HCT116 (cell line): ENCODE data around the gene ADM2. TPM values are rescaled to one million over a fixed set of nuclear protein-coding genes. Genes with fewer than 3 reads are reported as not detected.

Experiments
- ATAC-seq: fragments of 200-7000 bp; cut with Tn5 transposase; 2 replicates; pipeline ENCODE4 v1.9.1; 2020; ENCODE audit warnings: mild to moderate bottlenecking, moderate library complexity
- BruUV-seq: library from RNA; stranded (reverse); fragments of 400-500 nt; replicated peaks from 2 replicates; lab custom pipeline; 2021; lab: Mats Ljungman, UMichigan
- CTCF ChIA-PET: fragments of 300-600 bp; sonication (Branson Sonifier 250); formaldehyde crosslinking; loops from one replicate; lab custom pipeline; 2021; ENCODE audit warnings: antibody characterized with exemption; lab: Charles Lee
- POLR2A ChIA-PET: fragments of 300-600, 350-600 bp; sonication (Branson Sonifier 250); formaldehyde crosslinking; loops from one replicate; lab custom pipeline; 2021; ENCODE audit warnings: antibody characterized with exemption; lab: Charles Lee
- RAD21 ChIA-PET, 2 experiments: fragments of 300-600 bp; sonication (Branson Sonifier 250); formaldehyde crosslinking; loops; one replicate each; lab custom pipeline; 2023; ENCODE audit warnings: low total read pairs in 2 of 2; ENCODE audit not compliant: uncharacterized antibody in 2 of 2, unreplicated experiment in 2 of 2, low non-redundant PET in 1 of 2; lab: Charles Lee
- DNase-seq: peaks from one replicate; pipeline ENCODE4 v3.0.0-alpha.2; 2010; ENCODE audit warnings: low read depth, low spot score
- H2AFZ ChIP-seq: fragments of 200-600 bp; shearing (Covaris generic), sonication (generic); 2 replicates; pipeline ENCODE4 v1.6.1; 2017; ENCODE audit warnings: low read depth, mixed run types, mixed read lengths, antibody characterized with exemption, low read length; ENCODE audit not compliant: poor library complexity, severe bottlenecking
- H3K27ac ChIP-seq: 2 replicates; pipeline ENCODE4 v1.5.1; 2012; ENCODE audit warnings: low read depth, low read length
- H3K27me3 ChIP-seq: fragments of 200-600 bp; sonication (generic); 2 replicates; pipeline ENCODE4 v1.6.1; 2016; ENCODE audit warnings: mixed run types, low read length, mixed read lengths; ENCODE audit not compliant: insufficient read depth
- H3K36me3 ChIP-seq, 2 experiments: fragments of 200-500 bp in 1 of 2; fragments of 200-600 bp in 1 of 2; sonication (Bioruptor generic) in 1 of 2; sonication (generic) in 1 of 2; 2 replicates each; pipeline versions ENCODE4 v1.5.1 to v1.6.1; 2014 to 2016; ENCODE audit warnings: low read length in 2 of 2, inconsistent platforms in 1 of 2, mixed read lengths in 1 of 2, mixed run types in 1 of 2; ENCODE audit not compliant: insufficient read depth in 2 of 2, control insufficient read depth in 1 of 2
- H3K4me1 ChIP-seq, 2 experiments: fragments of 200-600 bp in 1 of 2; sonication (generic) in 1 of 2; 2 replicates each; pipeline versions ENCODE4 v1.5.1 to v1.6.1; 2012 to 2017; ENCODE audit warnings: low read length in 2 of 2, inconsistent platforms in 1 of 2, mild to moderate bottlenecking in 1 of 2, mixed read lengths in 1 of 2, mixed run types in 1 of 2, moderate library complexity in 1 of 2; ENCODE audit not compliant: insufficient read depth in 2 of 2, control insufficient read depth in 1 of 2
- H3K4me2 ChIP-seq: fragments of 200-600 bp; sonication (generic); 2 replicates; pipeline ENCODE4 v1.6.1; 2017; ENCODE audit warnings: mixed run types, low read length, mixed read lengths
- H3K4me3 ChIP-seq, 2 experiments: fragments of 200-600 bp in 1 of 2; sonication (generic) in 1 of 2; replicated peaks in 1 of 2; 2 replicates each; pipeline ENCODE4 v1.5.1; 2011 to 2016; ENCODE audit warnings: low read length in 2 of 2, control low read depth in 1 of 2, low read depth in 1 of 2, mild to moderate bottlenecking in 1 of 2, mixed read lengths in 1 of 2, mixed run types in 1 of 2
- H3K79me2 ChIP-seq: fragments of 200-600 bp; sonication (generic); 2 replicates; pipeline ENCODE4 v1.6.1; 2017; ENCODE audit warnings: mild to moderate bottlenecking, mixed run types, low read length, moderate library complexity, mixed read lengths; ENCODE audit not compliant: insufficient read depth
- H3K9ac ChIP-seq: fragments of 200-600 bp; sonication (generic); 2 replicates; pipeline ENCODE4 v1.6.1; 2016; ENCODE audit warnings: low read length, mixed read lengths
- H3K9me2 ChIP-seq: fragments of 200-600 bp; sonication (generic), shearing (Covaris generic); 2 replicates; pipeline ENCODE4 v1.6.1; 2017; ENCODE audit warnings: mixed run types, mild to moderate bottlenecking, moderate library complexity; ENCODE audit not compliant: insufficient read depth
- H3K9me3 ChIP-seq, 2 experiments: fragments of 200-500 bp in 1 of 2; fragments of 200-600 bp in 1 of 2; sonication (Bioruptor generic) in 1 of 2; sonication (generic) in 1 of 2; 2 replicates each; pipeline ENCODE4 v1.6.1; 2014 to 2017; ENCODE audit warnings: low read length in 2 of 2, mixed read lengths in 2 of 2, inconsistent platforms in 1 of 2, low read depth in 1 of 2, mild to moderate bottlenecking in 1 of 2, mixed run types in 1 of 2, moderate library complexity in 1 of 2; ENCODE audit not compliant: control insufficient read depth in 1 of 2, insufficient read depth in 1 of 2
- H4K20me1 ChIP-seq: fragments of 200-600 bp; sonication (generic), shearing (Covaris generic); 2 replicates; pipeline ENCODE4 v1.6.1; 2017; ENCODE audit warnings: mixed run types, mild to moderate bottlenecking, moderate library complexity; ENCODE audit not compliant: insufficient read depth
- CBX3 ChIP-seq: IDR thresholded peaks from 2 replicates; pipeline ENCODE4 v1.6.1; 2012; ENCODE audit warnings: low read depth
- CEBPB ChIP-seq: IDR thresholded peaks from 2 replicates; pipeline ENCODE4 v1.6.1; 2012; ENCODE audit warnings: low read depth
- ELF1 ChIP-seq: IDR thresholded peaks from 2 replicates; pipeline ENCODE4 v1.6.1; 2012; ENCODE audit warnings: low read depth, borderline replicate concordance
- EZH2 ChIP-seq: fragments of 200-600 bp; sonication (generic); IDR thresholded peaks from 2 replicates; pipeline ENCODE4 v1.6.1; 2017; ENCODE audit warnings: antibody characterized with exemption, mixed run types
- EZH2phosphoT487 ChIP-seq: fragments of 200-600 bp; IDR thresholded peaks from 2 replicates; pipeline ENCODE4 v1.6.1; 2018; ENCODE audit warnings: antibody characterized with exemption, borderline replicate concordance
- FOSL1 ChIP-seq: IDR thresholded peaks from 2 replicates; pipeline ENCODE4 v1.6.1; 2012; ENCODE audit warnings: low read depth
- JUND ChIP-seq: IDR thresholded peaks from 2 replicates; pipeline ENCODE4 v1.6.1; 2012
- POLR2A ChIP-seq: IDR thresholded peaks from 2 replicates; pipeline ENCODE4 v1.7.0; 2011; ENCODE audit warnings: borderline replicate concordance; ENCODE audit not compliant: insufficient read depth, insufficient read length; ENCODE audit errors: extremely low read depth
- POLR2AphosphoS5 ChIP-seq: IDR thresholded peaks from 2 replicates; pipeline ENCODE4 v1.6.1; 2011; ENCODE audit warnings: mild to moderate bottlenecking, low read depth, low read length, moderate library complexity
- SP1 ChIP-seq: IDR thresholded peaks from 2 replicates; pipeline ENCODE4 v1.6.1; 2012; ENCODE audit warnings: low read depth
- SRF ChIP-seq: IDR thresholded peaks from 2 replicates; pipeline ENCODE4 v1.6.1; 2012; ENCODE audit warnings: low read depth
- ZFX ChIP-seq: fragments of 450-650 bp; IDR thresholded peaks from 2 replicates; pipeline ENCODE4 v1.6.1; 2017
- ZNF274 ChIP-seq: fragments of 200-500 bp; sonication (Bioruptor generic); IDR thresholded peaks from 2 replicates; pipeline ENCODE4 v1.6.1; 2014; ENCODE audit warnings: mild to moderate bottlenecking, low read depth, low read length, inconsistent platforms
- intact Hi-C: fragments of 100-400 bp; cut with micrococcal nuclease; formaldehyde crosslinking; loops from 2 replicates; pipeline ENCODE4 v1.10.0; 2022
- total RNA-seq: library from RNA; stranded (reverse); gene quantifications from one replicate; pipeline ENCODE4 v1.2.1, GENCODE V29; 2021; ENCODE audit not compliant: unreplicated experiment
- TF ChIP-seq, protein P1 (sequence below): IDR thresholded peaks from 2 replicates; pipeline ENCODE4 v1.6.1; 2011; ENCODE audit warnings: mild to moderate bottlenecking, low read length, moderate library complexity; ENCODE audit not compliant: insufficient replicate concordance; ENCODE audit errors: extremely low read depth
- TF ChIP-seq, protein P2 (sequence below): IDR thresholded peaks from 2 replicates; pipeline ENCODE4 v1.6.1; 2012
- TF ChIP-seq, protein P3 (sequence below): IDR thresholded peaks from 2 replicates; pipeline ENCODE4 v1.6.1; 2012
- TF ChIP-seq, protein P4 (sequence below), 3 experiments: fragments of 200-600 bp in 1 of 3; sonication (generic) in 1 of 3; IDR thresholded peaks in 2 of 3; conservative IDR thresholded peaks in 1 of 3; 2 replicates each; pipeline ENCODE4 v1.5.1; 2012 to 2017; ENCODE audit warnings: low read depth in 2 of 3, low read length in 2 of 3, antibody characterized with exemption in 1 of 3, borderline replicate concordance in 1 of 3, control low read depth in 1 of 3, mild to moderate bottlenecking in 1 of 3, mixed read lengths in 1 of 3, mixed run types in 1 of 3, moderate library complexity in 1 of 3; ENCODE audit not compliant: insufficient read depth in 1 of 3
- TF ChIP-seq, protein P5 (sequence below): IDR thresholded peaks from 2 replicates; pipeline ENCODE4 v1.6.1; 2012; ENCODE audit warnings: low read depth

ADM2 gene
- total RNA-seq, 1 experiment from 2014 or later, result 12.8 TPM

DNA sequence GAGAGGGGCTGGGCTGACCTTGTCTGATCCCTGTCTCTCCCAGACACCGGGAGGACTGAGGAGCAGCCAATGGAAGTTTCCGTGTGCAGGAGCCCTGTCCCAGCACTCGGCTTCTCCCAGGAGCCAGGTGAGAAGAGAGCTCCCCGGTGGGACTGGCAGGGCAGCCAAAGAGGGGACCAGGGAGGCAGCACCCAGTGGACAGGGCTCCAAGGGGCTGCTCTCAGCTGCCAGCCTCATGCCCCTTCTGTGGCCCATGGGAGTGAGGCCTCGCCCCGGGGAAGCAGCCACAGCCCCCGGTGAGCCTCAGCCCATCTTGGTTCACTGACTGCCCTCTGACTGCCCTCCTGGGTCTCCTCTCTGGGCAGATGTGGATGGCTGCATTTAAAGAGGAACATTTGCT lies 37.3 kb downstream of the ADM2 start:
- ChIA-PET RAD21 (no interaction called here), POLR2A (no interaction called here)

More for the DNA sequence above, 37.3 kb downstream of the ADM2 start:
- no TSS peak for BruUV-seq
- Histone ChIP-seq H3K9ac (no peak overlapping the region), H4K20me1 (no peaks in the 10 kb centered on the region), H3K4me1 (peaks cover 0 to under 1% of the 10 kb centered on the region in 2 experiments; a peak in 1 of 4 replicates), H3K9me3 (no peaks in the 10 kb centered on the region), H3K4me3 (no peak overlapping the region), H3K27me3 (no peaks in the 10 kb centered on the region), H3K9me2 (no peaks in the 10 kb centered on the region), H3K79me2 (peaks cover 48% of the 10 kb centered on the region), H3K36me3 (peaks cover 7 to 33% of the 10 kb centered on the region in 2 experiments; a peak in 3 of 4 replicates), H2AFZ (no peak overlapping the region), H3K4me2 (no peak overlapping the region), H3K27ac (no peak overlapping the region)
- CTCF ChIA-PET, result no interaction called here
- ATAC-seq (no peak), DNase-seq (no peak)
- intact Hi-C loops, result no loop called here
- TF ChIP-seq JUND (no peak), SP1 (no peak), SRF (no peak), ZFX (no peak), EZH2 (no peak), ELF1 (no peak), ZNF274 (no peak), FOSL1 (no peak), CBX3 (no peak), EZH2phosphoT487 (no peak), POLR2A (no peak), POLR2AphosphoS5 (no peak), CEBPB (no peak)
- TF ChIP-seq, protein P1, sequence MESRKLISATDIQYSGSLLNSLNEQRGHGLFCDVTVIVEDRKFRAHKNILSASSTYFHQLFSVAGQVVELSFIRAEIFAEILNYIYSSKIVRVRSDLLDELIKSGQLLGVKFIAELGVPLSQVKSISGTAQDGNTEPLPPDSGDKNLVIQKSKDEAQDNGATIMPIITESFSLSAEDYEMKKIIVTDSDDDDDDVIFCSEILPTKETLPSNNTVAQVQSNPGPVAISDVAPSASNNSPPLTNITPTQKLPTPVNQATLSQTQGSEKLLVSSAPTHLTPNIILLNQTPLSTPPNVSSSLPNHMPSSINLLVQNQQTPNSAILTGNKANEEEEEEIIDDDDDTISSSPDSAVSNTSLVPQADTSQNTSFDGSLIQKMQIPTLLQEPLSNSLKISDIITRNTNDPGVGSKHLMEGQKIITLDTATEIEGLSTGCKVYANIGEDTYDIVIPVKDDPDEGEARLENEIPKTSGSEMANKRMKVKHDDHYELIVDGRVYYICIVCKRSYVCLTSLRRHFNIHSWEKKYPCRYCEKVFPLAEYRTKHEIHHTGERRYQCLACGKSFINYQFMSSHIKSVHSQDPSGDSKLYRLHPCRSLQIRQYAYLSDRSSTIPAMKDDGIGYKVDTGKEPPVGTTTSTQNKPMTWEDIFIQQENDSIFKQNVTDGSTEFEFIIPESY, result no peak
- TF ChIP-seq, protein P2, sequence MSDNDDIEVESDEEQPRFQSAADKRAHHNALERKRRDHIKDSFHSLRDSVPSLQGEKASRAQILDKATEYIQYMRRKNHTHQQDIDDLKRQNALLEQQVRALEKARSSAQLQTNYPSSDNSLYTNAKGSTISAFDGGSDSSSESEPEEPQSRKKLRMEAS, result no peak
- TF ChIP-seq, protein P3, sequence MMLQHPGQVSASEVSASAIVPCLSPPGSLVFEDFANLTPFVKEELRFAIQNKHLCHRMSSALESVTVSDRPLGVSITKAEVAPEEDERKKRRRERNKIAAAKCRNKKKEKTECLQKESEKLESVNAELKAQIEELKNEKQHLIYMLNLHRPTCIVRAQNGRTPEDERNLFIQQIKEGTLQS, result no peak
- TF ChIP-seq, protein P4, sequence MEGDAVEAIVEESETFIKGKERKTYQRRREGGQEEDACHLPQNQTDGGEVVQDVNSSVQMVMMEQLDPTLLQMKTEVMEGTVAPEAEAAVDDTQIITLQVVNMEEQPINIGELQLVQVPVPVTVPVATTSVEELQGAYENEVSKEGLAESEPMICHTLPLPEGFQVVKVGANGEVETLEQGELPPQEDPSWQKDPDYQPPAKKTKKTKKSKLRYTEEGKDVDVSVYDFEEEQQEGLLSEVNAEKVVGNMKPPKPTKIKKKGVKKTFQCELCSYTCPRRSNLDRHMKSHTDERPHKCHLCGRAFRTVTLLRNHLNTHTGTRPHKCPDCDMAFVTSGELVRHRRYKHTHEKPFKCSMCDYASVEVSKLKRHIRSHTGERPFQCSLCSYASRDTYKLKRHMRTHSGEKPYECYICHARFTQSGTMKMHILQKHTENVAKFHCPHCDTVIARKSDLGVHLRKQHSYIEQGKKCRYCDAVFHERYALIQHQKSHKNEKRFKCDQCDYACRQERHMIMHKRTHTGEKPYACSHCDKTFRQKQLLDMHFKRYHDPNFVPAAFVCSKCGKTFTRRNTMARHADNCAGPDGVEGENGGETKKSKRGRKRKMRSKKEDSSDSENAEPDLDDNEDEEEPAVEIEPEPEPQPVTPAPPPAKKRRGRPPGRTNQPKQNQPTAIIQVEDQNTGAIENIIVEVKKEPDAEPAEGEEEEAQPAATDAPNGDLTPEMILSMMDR (IDR thresholded peaks at IDR 0.05 in 2 of 3, conservative IDR thresholded peaks at IDR 0.05 in 1 of 3; ENCODE audit: borderline replicate concordance in 1 of 3, insufficient read depth in 1 of 3, low read depth in 2 of 3, low read length in 2 of 3), result no peak
- TF ChIP-seq, protein P5, sequence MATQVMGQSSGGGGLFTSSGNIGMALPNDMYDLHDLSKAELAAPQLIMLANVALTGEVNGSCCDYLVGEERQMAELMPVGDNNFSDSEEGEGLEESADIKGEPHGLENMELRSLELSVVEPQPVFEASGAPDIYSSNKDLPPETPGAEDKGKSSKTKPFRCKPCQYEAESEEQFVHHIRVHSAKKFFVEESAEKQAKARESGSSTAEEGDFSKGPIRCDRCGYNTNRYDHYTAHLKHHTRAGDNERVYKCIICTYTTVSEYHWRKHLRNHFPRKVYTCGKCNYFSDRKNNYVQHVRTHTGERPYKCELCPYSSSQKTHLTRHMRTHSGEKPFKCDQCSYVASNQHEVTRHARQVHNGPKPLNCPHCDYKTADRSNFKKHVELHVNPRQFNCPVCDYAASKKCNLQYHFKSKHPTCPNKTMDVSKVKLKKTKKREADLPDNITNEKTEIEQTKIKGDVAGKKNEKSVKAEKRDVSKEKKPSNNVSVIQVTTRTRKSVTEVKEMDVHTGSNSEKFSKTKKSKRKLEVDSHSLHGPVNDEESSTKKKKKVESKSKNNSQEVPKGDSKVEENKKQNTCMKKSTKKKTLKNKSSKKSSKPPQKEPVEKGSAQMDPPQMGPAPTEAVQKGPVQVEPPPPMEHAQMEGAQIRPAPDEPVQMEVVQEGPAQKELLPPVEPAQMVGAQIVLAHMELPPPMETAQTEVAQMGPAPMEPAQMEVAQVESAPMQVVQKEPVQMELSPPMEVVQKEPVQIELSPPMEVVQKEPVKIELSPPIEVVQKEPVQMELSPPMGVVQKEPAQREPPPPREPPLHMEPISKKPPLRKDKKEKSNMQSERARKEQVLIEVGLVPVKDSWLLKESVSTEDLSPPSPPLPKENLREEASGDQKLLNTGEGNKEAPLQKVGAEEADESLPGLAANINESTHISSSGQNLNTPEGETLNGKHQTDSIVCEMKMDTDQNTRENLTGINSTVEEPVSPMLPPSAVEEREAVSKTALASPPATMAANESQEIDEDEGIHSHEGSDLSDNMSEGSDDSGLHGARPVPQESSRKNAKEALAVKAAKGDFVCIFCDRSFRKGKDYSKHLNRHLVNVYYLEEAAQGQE, result no peak
